HG02759 (cell line): ENCODE results near the gene TRPM2.
"Not testable (repeated sequence)": the region's sequence is repeated elsewhere in the genome, so short reads cannot be mapped to it uniquely, and the experiment has no call there.

Source experiments
- ATAC-seq: cut with Tn5 transposase; IDR thresholded peaks from one replicate; pipeline ENCODE4 v1.9.1; 2021; ENCODE audit warnings: mild to moderate bottlenecking, moderate library complexity; ENCODE audit not compliant: unreplicated experiment

The TRPM2 gene

DNA sequence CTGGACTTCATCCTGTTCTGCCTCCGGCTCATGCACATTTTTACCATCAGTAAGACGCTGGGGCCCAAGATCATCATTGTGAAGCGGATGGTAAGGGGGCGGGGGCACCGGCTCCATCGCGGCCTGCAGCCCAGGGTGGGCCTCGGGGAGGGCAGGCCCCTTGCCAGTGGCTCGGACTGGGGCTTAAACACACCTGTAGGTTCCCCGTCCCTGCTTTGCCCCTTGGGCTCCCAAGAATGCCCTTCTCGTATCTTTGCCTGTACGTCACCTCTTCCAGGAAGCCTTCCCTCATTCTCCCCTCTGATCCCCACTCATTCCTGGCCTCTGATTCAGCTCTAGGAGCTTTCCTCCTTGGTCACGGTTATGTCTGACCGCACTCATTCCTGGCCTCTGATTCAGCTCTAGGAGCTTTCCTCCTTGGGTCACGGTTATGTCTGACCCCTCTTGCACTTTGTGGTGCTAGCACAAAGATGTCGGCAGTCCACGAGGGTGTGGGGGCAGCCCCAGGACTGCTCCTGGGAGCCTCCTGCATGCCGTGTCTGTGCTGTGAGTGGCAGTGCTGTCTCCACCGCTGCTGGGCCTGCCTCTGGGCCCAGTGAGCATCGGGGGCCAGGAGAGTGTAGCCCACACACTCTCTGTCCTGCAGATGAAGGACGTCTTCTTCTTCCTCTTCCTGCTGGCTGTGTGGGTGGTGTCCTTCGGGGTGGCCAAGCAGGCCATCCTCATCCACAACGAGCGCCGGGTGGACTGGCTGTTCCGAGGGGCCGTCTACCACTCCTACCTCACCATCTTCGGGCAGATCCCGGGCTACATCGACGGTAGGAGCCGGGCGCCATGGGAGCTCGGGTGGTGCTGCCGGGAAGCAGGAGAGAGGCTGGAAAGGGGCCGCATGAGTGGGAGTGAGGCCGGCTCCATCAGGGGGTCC lies 52.8 kb downstream of the TRPM2 start:
- ATAC-seq = no peak

GRCh38 chr21:44406953-44407352 lies 53.5 kb downstream of the TRPM2 start:
- ATAC-seq = no peak

DNA sequence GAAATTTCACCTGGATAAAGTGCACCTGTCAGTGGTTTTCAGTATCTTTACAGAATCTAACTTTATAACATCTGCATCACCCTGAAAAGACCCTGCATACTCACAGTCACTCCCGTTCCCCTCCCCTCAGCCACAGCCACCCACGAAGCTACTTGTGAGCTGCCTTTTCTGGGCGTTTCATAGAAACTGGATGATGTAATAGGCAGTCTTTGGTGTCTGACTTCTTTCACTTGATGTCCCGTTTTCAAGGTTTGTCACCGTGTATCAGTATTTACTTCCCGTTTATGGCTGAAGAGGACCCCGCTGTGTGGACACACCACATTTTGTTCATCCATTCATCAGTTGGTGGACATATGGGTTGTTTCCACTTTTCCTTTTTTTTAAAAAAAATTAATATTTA lies 54.1 kb downstream of the TRPM2 start:
- ATAC-seq = no peak

GRCh38 chr21:44408226-44408625 lies 54.8 kb downstream of the TRPM2 start:
- ATAC-seq = no peak

DNA sequence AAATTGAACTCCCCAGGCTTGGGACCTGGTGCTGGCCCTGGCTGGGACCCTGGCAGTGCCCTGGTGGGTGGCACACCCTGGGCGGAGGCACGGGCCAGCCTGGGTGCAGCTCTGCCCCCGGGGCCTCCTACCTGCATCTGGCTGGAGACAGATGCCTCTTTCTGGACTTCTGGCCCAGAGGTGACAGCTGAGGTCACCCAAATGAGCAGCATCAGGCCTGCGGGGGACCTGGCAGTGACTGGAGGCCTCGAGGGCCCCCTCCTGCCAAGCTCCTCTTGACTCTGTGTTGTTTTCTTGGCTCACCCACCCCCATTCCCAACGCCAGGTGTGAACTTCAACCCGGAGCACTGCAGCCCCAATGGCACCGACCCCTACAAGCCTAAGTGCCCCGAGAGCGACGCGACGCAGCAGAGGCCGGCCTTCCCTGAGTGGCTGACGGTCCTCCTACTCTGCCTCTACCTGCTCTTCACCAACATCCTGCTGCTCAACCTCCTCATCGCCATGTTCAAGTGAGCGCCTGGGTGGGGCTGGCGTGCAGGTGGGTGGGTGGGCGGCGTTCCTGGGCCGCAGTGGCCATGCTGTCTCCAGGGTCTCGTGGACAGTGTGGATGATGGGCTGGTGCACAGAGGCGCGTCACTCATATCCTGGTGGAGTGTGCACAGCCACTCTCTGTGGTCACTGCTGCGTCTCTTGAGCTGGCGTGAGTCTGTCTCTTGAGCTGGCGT lies 60.3 kb downstream of the TRPM2 start:
- no peak for ATAC-seq

GRCh38 chr21:44414291-44415072 lies 61.1 kb downstream of the TRPM2 start:
- ATAC-seq = no peak

- no peak for ATAC-seq
Measured at GRCh38 chr21:44415073-44416025, 61.9 kb downstream of the TRPM2 start.

DNA sequence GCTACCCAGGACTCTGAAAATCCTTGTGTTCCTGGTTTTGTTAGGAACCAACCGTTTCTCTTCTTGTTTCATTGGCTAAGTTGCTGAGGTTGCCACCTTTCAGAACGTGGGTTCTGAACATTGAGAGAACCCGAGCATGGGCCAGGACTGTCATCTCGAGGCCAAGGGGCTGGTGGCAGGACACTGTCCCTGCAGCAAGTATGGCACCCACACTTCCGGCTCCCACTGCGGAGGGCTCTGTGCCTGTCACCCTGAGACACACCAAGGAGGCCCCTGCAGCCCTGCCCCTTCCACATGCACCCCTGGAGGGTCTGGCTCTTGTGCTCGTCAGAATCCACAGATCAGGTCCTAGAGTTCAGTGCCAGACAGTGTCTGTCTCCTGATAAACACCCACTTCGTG lies 62.8 kb downstream of the TRPM2 start:
- no peak for ATAC-seq

DNA sequence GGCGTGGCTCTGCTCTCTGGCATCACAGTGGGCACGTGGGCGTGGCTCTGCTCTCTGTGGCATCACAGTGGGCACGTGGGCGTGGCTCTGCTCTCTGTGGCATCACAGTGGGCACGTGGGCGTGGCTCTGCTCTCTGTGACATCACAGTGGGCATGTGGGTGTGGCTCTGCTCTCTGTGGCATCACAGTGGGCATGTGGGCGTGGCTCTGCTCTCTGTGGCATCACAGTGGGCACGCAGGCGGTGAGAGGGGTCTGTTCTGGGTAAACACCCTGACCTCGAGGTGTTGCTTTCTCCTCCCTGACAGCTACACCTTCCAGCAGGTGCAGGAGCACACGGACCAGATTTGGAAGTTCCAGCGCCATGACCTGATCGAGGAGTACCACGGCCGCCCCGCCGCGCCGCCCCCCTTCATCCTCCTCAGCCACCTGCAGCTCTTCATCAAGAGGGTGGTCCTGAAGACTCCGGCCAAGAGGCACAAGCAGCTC lies 64.2 kb downstream of the TRPM2 start:
- not testable (repeated sequence) for ATAC-seq

DNA sequence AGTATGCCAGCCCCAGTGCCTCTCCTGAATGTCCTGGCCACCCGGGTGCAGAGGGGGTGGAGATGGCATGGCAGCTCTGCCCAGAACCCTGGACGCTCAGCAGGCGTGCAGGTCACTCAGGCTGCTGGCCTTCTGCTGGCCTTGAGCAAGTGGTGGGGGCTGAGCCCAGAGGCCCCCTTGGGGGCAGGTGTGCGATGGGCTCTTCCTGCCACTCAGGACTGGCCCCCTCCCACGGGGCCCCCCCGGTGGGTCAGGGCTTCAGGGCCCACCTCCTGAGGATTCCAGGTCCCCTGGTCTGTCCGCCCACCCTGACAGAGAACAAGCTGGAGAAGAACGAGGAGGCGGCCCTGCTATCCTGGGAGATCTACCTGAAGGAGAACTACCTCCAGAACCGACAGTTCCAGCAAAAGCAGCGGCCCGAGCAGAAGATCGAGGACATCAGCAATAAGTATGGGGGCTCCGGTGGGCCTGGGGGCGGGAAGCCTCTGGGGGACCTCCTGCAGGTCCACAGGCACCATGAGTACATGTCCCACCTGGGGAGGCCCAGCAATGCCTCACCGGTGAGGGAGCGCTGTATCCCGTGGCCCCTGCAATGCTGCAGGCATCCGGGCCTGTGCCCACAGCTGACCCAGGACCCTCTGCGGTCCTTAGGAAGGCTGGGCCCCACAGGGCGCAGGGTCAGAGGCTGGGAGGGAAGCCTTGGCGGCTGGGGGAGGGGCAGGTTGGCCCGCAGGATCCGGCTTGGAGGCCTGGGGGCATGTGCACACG lies 64.9 kb downstream of the TRPM2 start:
- ATAC-seq = no peak

DNA sequence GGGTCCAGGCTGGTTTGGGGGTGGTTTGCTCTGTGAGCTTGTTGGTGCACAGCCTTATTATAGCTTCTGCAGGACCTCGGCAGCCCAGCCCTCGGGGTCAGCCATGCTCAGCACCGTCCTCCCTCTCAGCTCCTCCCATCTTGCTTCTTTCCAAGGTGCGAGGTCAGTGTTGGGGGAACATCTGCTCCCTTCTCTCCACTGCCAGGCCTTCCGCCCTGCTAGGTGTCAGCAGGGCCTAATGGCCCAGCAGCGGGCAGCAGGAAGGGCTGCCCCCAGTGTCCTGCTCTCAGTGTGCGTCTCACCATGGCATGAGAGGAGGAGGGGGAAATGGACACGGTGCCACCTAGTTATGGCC lies 65.4 kb downstream of the TRPM2 start:
- no peak for ATAC-seq

- ATAC-seq = no peak
Measured at GRCh38 chr21:44419679-44420078, 66.3 kb downstream of the TRPM2 start.

DNA sequence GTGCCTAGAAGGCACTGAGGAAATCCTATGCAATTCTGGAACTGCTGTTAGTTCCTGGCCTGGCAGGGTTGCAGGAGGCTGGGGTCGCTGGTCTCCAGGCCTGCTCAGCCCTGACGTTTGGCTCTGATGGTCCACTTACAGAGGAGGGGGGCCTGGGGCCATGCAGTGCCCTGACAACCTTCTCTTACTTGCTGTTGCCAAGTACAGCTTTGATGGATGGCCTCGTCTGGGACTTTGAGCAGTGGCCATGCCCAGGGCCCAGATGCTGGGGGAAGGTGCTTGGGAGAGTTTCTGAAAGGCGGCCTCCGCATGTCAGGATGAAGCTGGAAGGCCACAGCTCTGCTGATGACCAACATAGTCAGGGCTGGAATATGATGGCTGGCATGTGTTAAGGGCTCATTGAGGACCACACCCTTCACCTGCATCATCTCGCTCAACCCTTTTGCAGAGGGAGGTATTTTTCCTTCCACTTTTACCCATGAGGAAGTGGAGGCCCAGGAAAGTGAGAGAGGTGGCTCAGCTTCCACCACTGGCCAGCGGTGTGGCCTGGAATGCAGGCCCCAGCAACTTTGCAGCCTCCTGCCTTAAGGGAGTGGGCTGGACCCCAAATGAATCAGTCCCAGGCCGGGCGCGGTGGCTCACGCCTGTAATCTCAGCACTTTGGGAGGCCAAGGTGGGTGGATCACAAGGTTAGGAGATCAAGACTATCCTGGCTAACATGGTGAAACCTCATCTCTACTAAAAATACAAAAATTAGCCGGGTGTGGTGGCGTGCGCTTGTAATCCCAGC lies 67.2 kb downstream of the TRPM2 start:
- no peak for ATAC-seq

DNA sequence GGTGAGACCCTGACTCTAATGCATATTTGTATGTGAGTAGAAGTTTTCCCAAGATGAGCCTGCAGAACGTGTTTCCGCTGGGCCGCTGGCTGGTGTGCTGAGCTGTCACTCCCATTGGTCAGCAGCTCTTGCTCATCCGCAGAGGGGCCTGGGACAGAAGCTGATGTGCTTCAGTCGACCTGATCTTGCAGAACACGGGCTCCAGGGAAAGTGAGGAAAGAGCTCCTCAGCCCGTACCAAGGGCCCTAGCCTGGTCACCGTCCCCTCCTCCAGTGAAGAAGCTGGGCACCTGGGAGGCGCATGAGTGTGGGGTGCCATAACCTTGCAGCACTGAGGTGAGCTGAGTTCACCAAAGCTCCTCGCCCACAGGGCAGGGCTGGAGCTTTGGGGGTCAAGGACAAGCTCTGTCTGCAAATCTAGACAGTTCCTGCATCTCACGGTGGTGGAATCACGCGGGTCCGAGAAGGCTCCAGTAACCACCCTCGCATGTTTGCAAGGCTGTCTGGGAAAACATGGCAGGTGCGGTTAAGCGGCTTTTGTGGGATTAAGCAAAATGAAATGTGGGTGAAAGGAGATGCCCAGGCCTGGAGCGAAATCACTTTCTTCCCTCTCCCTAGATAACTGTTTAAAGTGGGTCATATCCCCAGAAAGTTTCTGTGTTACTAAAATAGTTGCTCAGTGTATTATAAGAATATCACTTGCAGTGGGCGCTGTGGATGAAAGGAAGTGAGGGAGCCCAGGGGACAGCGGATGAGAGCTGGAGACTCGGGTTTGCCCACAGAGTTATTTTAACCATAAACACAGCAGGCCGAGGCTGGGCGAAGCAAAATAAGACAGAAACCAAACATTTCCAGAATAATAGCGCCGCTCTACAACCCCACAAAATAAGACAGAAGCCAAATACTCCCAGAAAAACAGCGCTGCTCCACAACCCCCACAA lies 68.8 kb downstream of the TRPM2 start:
- ATAC-seq = no peak

- ATAC-seq = no peak
Measured at GRCh38 chr21:44423312-44423821, 69.9 kb downstream of the TRPM2 start.

- no peak for ATAC-seq
Measured at GRCh38 chr21:44423941-44424607, 70.7 kb downstream of the TRPM2 start.
